Endothelial cell (in vitro differentiated cells): ENCODE measurements around the gene ACAP1. TPM values are rescaled to one million over a fixed set of nuclear protein-coding genes. Genes with fewer than 3 reads are reported as not detected.

ENCODE experiments used
- DNase-seq: peaks from one replicate; pipeline ENCODE4 v3.0.0; 2021; ENCODE audit warnings: low spot score
- H3K27ac Mint-ChIP-seq: one replicate; pipeline ENCODE4 v1.8.0; 2021; ENCODE audit warnings: mixed read lengths, inconsistent platforms; ENCODE audit not compliant: unreplicated experiment
- H3K27me3 Mint-ChIP-seq: one replicate; pipeline ENCODE4 v1.8.0; 2021; ENCODE audit warnings: mild to moderate bottlenecking, moderate library complexity, mixed read lengths, inconsistent platforms; ENCODE audit not compliant: unreplicated experiment
- H3K36me3 Mint-ChIP-seq: one replicate; pipeline ENCODE4 v1.8.0; 2021; ENCODE audit warnings: mild to moderate bottlenecking, low read depth, mixed read lengths, inconsistent platforms; ENCODE audit not compliant: unreplicated experiment
- H3K4me1 Mint-ChIP-seq: one replicate; pipeline ENCODE4 v1.8.0; 2021; ENCODE audit warnings: mild to moderate bottlenecking, mixed read lengths, inconsistent platforms; ENCODE audit not compliant: unreplicated experiment
- H3K4me3 Mint-ChIP-seq: one replicate; pipeline ENCODE4 v1.8.0; 2021; ENCODE audit warnings: mild to moderate bottlenecking, mixed read lengths, inconsistent platforms; ENCODE audit not compliant: unreplicated experiment
- H3K9me3 Mint-ChIP-seq: one replicate; pipeline ENCODE4 v1.8.0; 2021; ENCODE audit warnings: mixed read lengths, inconsistent platforms; ENCODE audit not compliant: unreplicated experiment
- CTCF ChIP-seq: fragments of 200-600 bp; sonication (generic); IDR thresholded peaks from one replicate; pipeline ENCODE4 v1.5.0; 2021; ENCODE audit warnings: antibody characterized with exemption; ENCODE audit not compliant: unreplicated experiment
- total RNA-seq: library from RNA; stranded (reverse); fragmentation: NEBNext Ultra II Directional; extraction: Animal tissue kit (Norgen Biotek cat#: 25700); gene quantifications from one replicate; pipeline ENCODE4 v1.2.1, GENCODE V29; 2021; ENCODE audit not compliant: unreplicated experiment

ACAP1 gene
- total RNA-seq, 1 donor from 2014 or later, result 5.5 TPM

GRCh38 chr17:7307686-7308624 is 28.4 kb upstream of the ACAP1 start:
- H3K9me3 Mint-ChIP-seq, result no peaks in the 10 kb centered on the region
- TF ChIP-seq CTCF, result no peak

GRCh38 chr17:7308625-7309433 is 27.5 kb upstream of the ACAP1 start:
- TF ChIP-seq CTCF, result no peak
- H3K4me1 Mint-ChIP-seq, result peaks cover 37% of the 10 kb centered on the region
- peaks cover 22% of the 10 kb centered on the region for H3K27me3 Mint-ChIP-seq
- H3K36me3 Mint-ChIP-seq, result peaks cover 41% of the 10 kb centered on the region
- peak overlapping the region; percentile 96 for H3K4me3 Mint-ChIP-seq
- H3K27ac Mint-ChIP-seq, result peak overlapping the region; percentile 86
- no peaks in the 10 kb centered on the region for H3K9me3 Mint-ChIP-seq
- DNase-seq, result peak; percentile 67

More at GRCh38 chr17:7307686-7308624, 28.4 kb upstream of the ACAP1 start:
- H3K36me3 Mint-ChIP-seq, result peaks cover 34% of the 10 kb centered on the region
- peak overlapping the region; percentile 96 for H3K4me3 Mint-ChIP-seq
- peaks cover 22% of the 10 kb centered on the region for H3K27me3 Mint-ChIP-seq
- peak; percentile 58 for DNase-seq
- peak overlapping the region; percentile 92 for H3K27ac Mint-ChIP-seq
- H3K4me1 Mint-ChIP-seq, result peaks cover 34% of the 10 kb centered on the region

GRCh38 chr17:7309628-7310027 is 26.7 kb upstream of the ACAP1 start:
- no peaks in the 10 kb centered on the region for H3K9me3 Mint-ChIP-seq
- H3K4me3 Mint-ChIP-seq, result peak overlapping the region; percentile 96
- no peak for TF ChIP-seq CTCF
- peaks cover 49% of the 10 kb centered on the region for H3K36me3 Mint-ChIP-seq
- peaks cover 44% of the 10 kb centered on the region for H3K4me1 Mint-ChIP-seq
- no peak for DNase-seq
- peak overlapping the region; percentile 72 for H3K27ac Mint-ChIP-seq
- peaks cover 25% of the 10 kb centered on the region for H3K27me3 Mint-ChIP-seq

GRCh38 chr17:7311110-7311705 is 25.1 kb upstream of the ACAP1 start:
- no peak for TF ChIP-seq CTCF
- peaks cover 24% of the 10 kb centered on the region for H3K27me3 Mint-ChIP-seq
- no peaks in the 10 kb centered on the region for H3K9me3 Mint-ChIP-seq
- peak overlapping the region; percentile 96 for H3K4me3 Mint-ChIP-seq
- H3K36me3 Mint-ChIP-seq, result peaks cover 49% of the 10 kb centered on the region
- H3K27ac Mint-ChIP-seq, result peak overlapping the region; percentile 72
- DNase-seq, result no peak
- H3K4me1 Mint-ChIP-seq, result peaks cover 44% of the 10 kb centered on the region
